Kidney (tissue), 14 donors: ENCODE results near the gene TST. TPM values are rescaled to one million over a fixed set of nuclear protein-coding genes. Genes with fewer than 3 reads are reported as not detected.
"Not testable (repeated sequence)": the region's sequence is repeated elsewhere in the genome, so short reads cannot be mapped to it uniquely, and the experiment has no call there.

Experiments
- DNase-seq, 5 donors: peaks; one replicate each; pipeline ENCODE4 v3.0.0-alpha.2; 2013 to 2020
- FAIRE-seq: peaks from 2 replicates; lab custom pipeline; 2012; peaks lifted over from hg19 to GRCh38; lab: Jason Lieb, UNC
- H3K27ac ChIP-seq, 2 donors: one replicate each; pipeline ENCODE4 v1.7.0; 2013; ENCODE audit warnings: low read depth in 2 of 2, low read length in 2 of 2, inconsistent platforms in 1 of 2
- H3K27me3 ChIP-seq: one replicate; pipeline ENCODE4 v1.7.1; 2013; ENCODE audit warnings: low read length, inconsistent platforms; ENCODE audit not compliant: control insufficient read depth, insufficient read depth
- H3K36me3 ChIP-seq, 3 donors: one replicate each; pipeline versions ENCODE4 v1.7.0 to v1.7.1; 2013; ENCODE audit warnings: low read length in 3 of 3, control low read depth in 1 of 3, inconsistent platforms in 1 of 3; ENCODE audit not compliant: insufficient read depth in 3 of 3, control insufficient read depth in 2 of 3
- H3K4me1 ChIP-seq, 3 donors: one replicate each; pipeline versions ENCODE4 v1.7.0 to v1.7.1; 2013; ENCODE audit warnings: low read length in 3 of 3, inconsistent platforms in 1 of 3, low read depth in 1 of 3; ENCODE audit not compliant: control insufficient read depth in 2 of 3, insufficient read depth in 2 of 3
- H3K4me3 ChIP-seq, 3 donors: one replicate each; pipeline versions ENCODE4 v1.7.0 to v1.8.1; 2013; ENCODE audit warnings: low read length in 3 of 3, control low read depth in 1 of 3, inconsistent platforms in 1 of 3
- H3K9ac ChIP-seq, 3 donors: one replicate each; pipeline versions ENCODE4 v1.7.0 to v1.7.1; 2013; ENCODE audit warnings: low read length in 3 of 3, control low read depth in 1 of 3, inconsistent platforms in 1 of 3
- H3K9me3 ChIP-seq, 3 donors: one replicate each; pipeline versions ENCODE4 v1.7.0 to v1.7.1; 2013; ENCODE audit warnings: low read length in 3 of 3, control low read depth in 1 of 3, inconsistent platforms in 1 of 3; ENCODE audit not compliant: control insufficient read depth in 2 of 3, insufficient read depth in 1 of 3
- CTCF ChIP-seq: IDR thresholded peaks from 3 replicates; pipeline ENCODE4 v1.5.1; 2012; ENCODE audit warnings: mild to moderate bottlenecking, moderate library complexity, borderline replicate concordance; ENCODE audit not compliant: insufficient read depth; ENCODE audit errors: extremely low read depth
- intact Hi-C: fragments of 100-400 bp; cut with DNase I; formaldehyde crosslinking; loops from one replicate; pipeline ENCODE4 v1.11.1; 2022
- polyA plus RNA-seq: library from polyadenylated mRNA; stranded (reverse); fragments of 350-450 nt; fragmentation: Illumina TruSeq; extraction: RNeasy Lipid Tissue Mini Kit (QIAGEN cat#74804); gene quantifications from one replicate; pipeline ENCODE4 v1.2.3, GENCODE V29; 2014; ENCODE audit warnings: low read depth, low replicate concordance; ENCODE audit not compliant: insufficient read depth
- total RNA-seq: library from RNA; stranded (reverse); fragmentation: NEBNext Ultra II Directional; extraction: Animal tissue kit (Norgen Biotek cat#: 25700); gene quantifications from one replicate; pipeline ENCODE4 v1.2.1, GENCODE V29; 2021
- donor health status: control.
- donor health status: control.
- donor health status: control.
- donor health status: control.
- donor health status: control.
- donor health status: DM: yes; HTN: yes; CAD: no.
- donor health status: Normal renal cell carcinoma (clear cell type).

The TST gene
- total and polyA plus RNA-seq, 2 donors from 2014 or later: 48.7 to 283 TPM

DNA sequence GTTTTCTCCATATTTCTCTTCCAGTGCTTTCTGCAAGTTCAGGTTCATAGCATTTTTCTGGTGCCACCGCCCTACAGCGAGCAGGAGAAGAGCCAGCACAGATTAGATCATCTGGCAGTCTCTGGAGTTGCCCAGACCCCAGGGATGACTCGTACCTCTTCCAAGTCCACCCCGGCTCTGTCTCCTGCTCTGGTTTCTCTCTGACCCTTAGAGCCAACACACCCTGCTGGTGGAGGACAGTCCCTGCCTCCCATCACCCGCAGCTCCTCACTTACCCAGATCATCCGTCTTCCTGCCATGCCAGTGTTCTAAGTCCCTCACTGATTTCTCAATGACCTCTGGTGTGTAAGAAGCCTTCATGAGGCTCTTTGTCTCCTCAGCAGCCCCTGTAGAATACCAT lies 28.0 kb downstream of the TST start:
- H3K4me1 ChIP-seq: no peaks in the 10 kb centered on the region
- peaks cover 0 to under 1% (median under 1%) of the 10 kb centered on the region in 3 donors for H3K9me3 ChIP-seq
- H3K9ac ChIP-seq: no peak overlapping the region
- FAIRE-seq (no peak), DNase-seq (no peak)
- H3K4me3 ChIP-seq: no peak overlapping the region
- no peak for TF ChIP-seq CTCF
- H3K36me3 ChIP-seq: no peaks in the 10 kb centered on the region
- no peaks in the 10 kb centered on the region for H3K27me3 ChIP-seq
- intact Hi-C loops: no loop called here
- no peak overlapping the region for H3K27ac ChIP-seq

DNA sequence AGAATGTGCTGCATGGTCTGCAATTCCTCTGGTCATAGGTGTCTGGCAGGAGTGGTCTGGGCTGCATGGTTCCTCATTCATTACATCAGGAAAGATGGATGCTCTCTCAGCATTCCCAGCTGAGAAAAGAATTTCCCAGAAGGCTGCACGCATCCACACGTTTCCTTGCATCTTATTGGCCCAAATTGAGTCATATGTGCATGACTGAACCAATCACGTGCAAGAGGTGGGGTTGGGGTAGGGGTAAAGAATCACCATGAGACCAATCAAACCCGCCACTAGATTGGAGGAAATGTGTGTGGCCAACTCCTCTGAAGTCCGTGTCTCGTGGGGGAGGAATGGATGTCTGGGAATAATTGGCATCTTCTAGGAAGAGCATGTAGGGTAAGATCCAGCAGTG lies 28.8 kb downstream of the TST start:
- no peaks in the 10 kb centered on the region for H3K27me3 ChIP-seq
- intact Hi-C loops: no loop called here

GRCh38 chr22:36989012-36989411 lies 30.2 kb downstream of the TST start:
- intact Hi-C loops, FAIRE-seq: not testable (repeated sequence)
- peaks cover 0 to 12% (median 8%) of the 10 kb centered on the region in 3 donors for H3K9me3 ChIP-seq

More for the DNA sequence above, 28.8 kb downstream of the TST start:
- H3K4me1 ChIP-seq: no peaks in the 10 kb centered on the region
- DNase-seq: no peak
- no peak for FAIRE-seq
- TF ChIP-seq CTCF: no peak
- H3K27ac ChIP-seq: no peak overlapping the region
- peaks cover 0 to 8% (median 6%) of the 10 kb centered on the region in 3 donors for H3K9me3 ChIP-seq
- H3K9ac ChIP-seq: no peak overlapping the region
- H3K36me3 ChIP-seq: no peaks in the 10 kb centered on the region
- H3K4me3 ChIP-seq: no peak overlapping the region

GRCh38 chr22:36988075-36988832 lies 31.0 kb downstream of the TST start:
- H3K4me1 ChIP-seq: no peaks in the 10 kb centered on the region
- intact Hi-C loops: no loop called here
- no peak overlapping the region for H3K9ac ChIP-seq
- DNase-seq (peak in 1 of 5 donors; percentile 10), FAIRE-seq (no peak)
- no peaks in the 10 kb centered on the region for H3K27me3 ChIP-seq
- peaks cover 0 to 12% (median 8%) of the 10 kb centered on the region in 3 donors for H3K9me3 ChIP-seq
- H3K36me3 ChIP-seq: no peaks in the 10 kb centered on the region
- no peak for TF ChIP-seq CTCF
- H3K27ac ChIP-seq: no peak overlapping the region
- no peak overlapping the region for H3K4me3 ChIP-seq

More at GRCh38 chr22:36989012-36989411, 30.2 kb downstream of the TST start:
- not testable (repeated sequence) for H3K4me3 ChIP-seq, H3K36me3 ChIP-seq, H3K4me1 ChIP-seq, H3K27me3 ChIP-seq, DNase-seq, H3K27ac ChIP-seq, H3K9ac ChIP-seq
